GM23248 (cell line): ENCODE measurements around the gene VPS13A. TPM values are rescaled to one million over a fixed set of nuclear protein-coding genes. Genes with fewer than 3 reads are reported as not detected.
"Not testable (repeated sequence)": the region's sequence is repeated elsewhere in the genome, so short reads cannot be mapped to it uniquely, and the experiment has no call there.

Experiments
- DNase-seq: peaks from one replicate; pipeline ENCODE4 v3.0.0-alpha.2; 2015
- H2AFZ ChIP-seq: fragments of 200-600 bp; sonication (generic); 2 replicates; pipeline ENCODE4 v1.6.1; 2016; ENCODE audit warnings: antibody characterized with exemption
- H3F3A ChIP-seq: fragments of 200-600 bp; sonication (generic); 2 replicates; pipeline ENCODE4 v1.6.1; 2016; ENCODE audit warnings: mild to moderate bottlenecking, antibody characterized with exemption, mixed run types; ENCODE audit not compliant: insufficient read depth
- H3K27ac ChIP-seq: fragments of 200-600 bp; sonication (generic); 2 replicates; pipeline ENCODE4 v1.5.1; 2016; ENCODE audit warnings: mild to moderate bottlenecking
- H3K27me3 ChIP-seq: fragments of 200-600 bp; sonication (generic); replicated peaks from 2 replicates; pipeline ENCODE4 v1.6.1; 2016; ENCODE audit warnings: mild to moderate bottlenecking; ENCODE audit not compliant: insufficient read depth
- H3K36me3 ChIP-seq: fragments of 200-600 bp; sonication (generic); 2 replicates; pipeline ENCODE4 v1.6.1; 2016; ENCODE audit warnings: low read depth, mild to moderate bottlenecking
- H3K4me1 ChIP-seq: fragments of 200-600 bp; sonication (generic); 2 replicates; pipeline ENCODE4 v1.6.1; 2016; ENCODE audit warnings: mild to moderate bottlenecking; ENCODE audit not compliant: insufficient read depth
- H3K4me2 ChIP-seq: fragments of 200-600 bp; sonication (generic); one replicate; pipeline ENCODE4 v1.6.1; 2016; ENCODE audit warnings: mild to moderate bottlenecking; ENCODE audit not compliant: unreplicated experiment
- H3K4me3 ChIP-seq: fragments of 200-600 bp; sonication (generic); 2 replicates; pipeline ENCODE4 v1.5.1; 2016; ENCODE audit warnings: mild to moderate bottlenecking
- H3K79me2 ChIP-seq: fragments of 200-600 bp; sonication (generic); 2 replicates; pipeline ENCODE4 v1.6.1; 2016; ENCODE audit warnings: mild to moderate bottlenecking; ENCODE audit not compliant: insufficient read depth
- H3K9ac ChIP-seq: fragments of 200-600 bp; sonication (generic); 2 replicates; pipeline ENCODE4 v1.6.1; 2016; ENCODE audit warnings: mild to moderate bottlenecking
- H3K9me2 ChIP-seq: fragments of 200-600 bp; sonication (generic); 2 replicates; pipeline ENCODE4 v1.6.1; 2016; ENCODE audit warnings: mixed run types, mild to moderate bottlenecking, moderate library complexity; ENCODE audit not compliant: insufficient read depth
- H3K9me3 ChIP-seq: fragments of 200-600 bp; sonication (generic); one replicate; pipeline ENCODE4 v1.6.1; 2017; ENCODE audit warnings: low read depth
- H4K20me1 ChIP-seq: fragments of 200-600 bp; sonication (generic); 2 replicates; pipeline ENCODE4 v1.6.0; 2016; ENCODE audit not compliant: insufficient read depth
- EZH2 ChIP-seq: fragments of 200-600 bp; sonication (generic); IDR thresholded peaks from 2 replicates; pipeline ENCODE4 v1.6.1; 2018; ENCODE audit warnings: antibody characterized with exemption, mild to moderate bottlenecking; ENCODE audit not compliant: insufficient read depth, poor library complexity, severe bottlenecking
- EZH2phosphoT487 ChIP-seq: fragments of 200-600 bp; sonication (generic); IDR thresholded peaks from 2 replicates; pipeline ENCODE4 v1.6.1; 2018; ENCODE audit warnings: antibody characterized with exemption, moderate library complexity, mild to moderate bottlenecking, low read depth; ENCODE audit not compliant: insufficient read depth
- WGBS, 2 experiments: methylation state at CpG; one replicate each; pipeline ENCODE4 v1.1.6; 2015 to 2017; ENCODE audit warnings: low lambda C conversion rate in 2 of 2, low coverage in 1 of 2; ENCODE audit errors: missing lambda C conversion rate in 2 of 2; 5-methylcytosine and 5-hydroxymethylcytosine counted together
- in situ Hi-C: fragments of 300-500 bp; cut with MboI; formaldehyde crosslinking; loops from 2 replicates; pipeline ENCODE4 v1.15.0; 2020
- polyA plus RNA-seq: library from polyadenylated mRNA; unstranded; fragments of >200 nt; fragmentation: Nextera tagmentation; extraction: Ambion mirVana; gene quantifications from 2 replicates; pipeline ENCODE4 v1.2.1, GENCODE V29; 2016
- total RNA-seq: library from RNA; depleted of rRNA; stranded (reverse); fragments of >200 nt; shearing (Covaris generic); gene quantifications from 2 replicates; pipeline ENCODE4 v1.2.3, GENCODE V29; 2014

VPS13A gene
- total and polyA plus RNA-seq, 2 experiments from 2014 or later = 8.9 to 15.8 TPM

GRCh38 chr9:77386187-77386586 lies 208.9 kb downstream of the VPS13A start:
- Histone ChIP-seq H4K20me1 (no peaks in the 10 kb centered on the region), H3K4me1 (peaks cover 21% of the 10 kb centered on the region), H3K9me2 (no peaks in the 10 kb centered on the region), H3K4me2 (no peak overlapping the region), H3K27me3 (no peaks in the 10 kb centered on the region), H3K4me3 (no peak overlapping the region), H3K36me3 (no peaks in the 10 kb centered on the region), H3K9ac (no peak overlapping the region), H3K27ac (peak overlapping the region; percentile 10; the same call in 1 of the 2 replicates), H2AFZ (no peak overlapping the region), H3F3A (peaks cover 9% of the 10 kb centered on the region; the same call in 1 of the 2 replicates), H3K79me2 (no peaks in the 10 kb centered on the region), H3K9me3 (no peaks in the 10 kb centered on the region)
- DNase-seq = peak; percentile 62
- WGBS, 2 experiments = 43 to 46% methylated on average over 1 of the region's 1 CpG
- in situ Hi-C loops = no loop called here
- TF ChIP-seq EZH2 (no peak), EZH2phosphoT487 (no peak)

GRCh38 chr9:77391834-77392233 lies 214.5 kb downstream of the VPS13A start:
- Histone ChIP-seq H3K79me2 (no peaks in the 10 kb centered on the region), H3K9me2 (no peaks in the 10 kb centered on the region), H3K27me3 (no peaks in the 10 kb centered on the region), H4K20me1 (no peaks in the 10 kb centered on the region), H3K4me1 (no peaks in the 10 kb centered on the region), H3K9me3 (no peaks in the 10 kb centered on the region), H3K36me3 (no peaks in the 10 kb centered on the region), H3K27ac (no peak overlapping the region), H3K4me2 (no peak overlapping the region), H3F3A (no peaks in the 10 kb centered on the region), H3K9ac (no peak overlapping the region), H3K4me3 (no peak overlapping the region), H2AFZ (no peak overlapping the region)
- 97 to 98% methylated on average over 3 of the region's 3 CpGs for WGBS, 2 experiments
- TF ChIP-seq EZH2phosphoT487 (no peak), EZH2 (no peak)
- in situ Hi-C loops = no loop called here
- no peak for DNase-seq

GRCh38 chr9:77392328-77392727 lies 215.0 kb downstream of the VPS13A start:
- Histone ChIP-seq H3K4me3 (no peak overlapping the region), H3K9ac (no peak overlapping the region), H3K27me3 (no peaks in the 10 kb centered on the region), H3F3A (no peaks in the 10 kb centered on the region), H3K9me3 (no peaks in the 10 kb centered on the region), H4K20me1 (no peaks in the 10 kb centered on the region), H3K4me1 (no peaks in the 10 kb centered on the region), H3K27ac (no peak overlapping the region), H3K79me2 (no peaks in the 10 kb centered on the region), H2AFZ (no peak overlapping the region), H3K9me2 (no peaks in the 10 kb centered on the region), H3K4me2 (no peak overlapping the region), H3K36me3 (no peaks in the 10 kb centered on the region)
- no peak for TF ChIP-seq EZH2phosphoT487
- no peak for TF ChIP-seq EZH2
- 91 to 95% methylated on average over 7 of the region's 7 CpGs for WGBS, 2 experiments
- in situ Hi-C loops = no loop called here
- DNase-seq = no peak

GRCh38 chr9:77398581-77398980 lies 221.2 kb downstream of the VPS13A start:
- DNase-seq, H3K27ac ChIP-seq, H3K4me2 ChIP-seq, H2AFZ ChIP-seq, H3F3A ChIP-seq, H3K9me3 ChIP-seq, H3K9ac ChIP-seq, H3K4me1 ChIP-seq, H3K79me2 ChIP-seq, H4K20me1 ChIP-seq, H3K36me3 ChIP-seq, in situ Hi-C loops, H3K27me3 ChIP-seq, H3K9me2 ChIP-seq, H3K4me3 ChIP-seq: not testable (repeated sequence)
- 92% methylated on average over 9 of the region's 9 CpGs for WGBS, 2 experiments

GRCh38 chr9:77399964-77400363 lies 222.6 kb downstream of the VPS13A start:
- in situ Hi-C loops = no loop called here
- peaks cover 5% of the 10 kb centered on the region for H3K4me1 ChIP-seq
- DNase-seq = no peak
- H3K9me2 ChIP-seq = no peaks in the 10 kb centered on the region
- H3K4me3 ChIP-seq = no peak overlapping the region
- no peak overlapping the region for H3K9ac ChIP-seq
- H3K79me2 ChIP-seq = no peaks in the 10 kb centered on the region
- H3K4me2 ChIP-seq = no peak overlapping the region
- WGBS, 2 experiments = 89 to 100% methylated on average over 1 of the region's 1 CpG
- no peaks in the 10 kb centered on the region for H3K27me3 ChIP-seq
- no peaks in the 10 kb centered on the region for H3K9me3 ChIP-seq
- no peak overlapping the region for H3K27ac ChIP-seq
- H3K36me3 ChIP-seq = no peaks in the 10 kb centered on the region
- no peak overlapping the region for H2AFZ ChIP-seq
- no peaks in the 10 kb centered on the region for H4K20me1 ChIP-seq
- peaks cover 5% of the 10 kb centered on the region; the same call in 1 of the 2 replicates for H3F3A ChIP-seq
- no peak for TF ChIP-seq EZH2
- no peak for TF ChIP-seq EZH2phosphoT487
